GM18517 (cell line): Measurements from ENCODE around the gene FNIP2.
"Not testable (repeated sequence)": the region's sequence is repeated elsewhere in the genome, so short reads cannot be mapped to it uniquely, and the experiment has no call there.

Experiments used
- ATAC-seq: cut with Tn5 transposase; IDR thresholded peaks from one replicate; pipeline ENCODE4 v1.9.1; 2021; ENCODE audit warnings: mild to moderate bottlenecking, moderate library complexity; ENCODE audit not compliant: unreplicated experiment

FNIP2 gene

GRCh38 chr4:158865520-158866177 is 96.8 kb downstream of the FNIP2 start:
- no peak for ATAC-seq

- ATAC-seq: no peak
Measured at GRCh38 chr4:158869001-158869400, 100.2 kb downstream of the FNIP2 start.

GRCh38 chr4:158869761-158870160 is 100.9 kb downstream of the FNIP2 start:
- no peak for ATAC-seq

GRCh38 chr4:158870282-158870625 is 101.4 kb downstream of the FNIP2 start:
- no peak for ATAC-seq

- ATAC-seq: no peak
Measured at GRCh38 chr4:158870626-158871334, 102.0 kb downstream of the FNIP2 start.

- ATAC-seq: no peak
Measured at GRCh38 chr4:158871335-158871724, 102.5 kb downstream of the FNIP2 start.

- no peak for ATAC-seq
Measured at GRCh38 chr4:158873795-158874401, 105.1 kb downstream of the FNIP2 start.

GRCh38 chr4:158875026-158875425 is 106.2 kb downstream of the FNIP2 start:
- ATAC-seq: no peak

GRCh38 chr4:158875455-158875854 is 106.6 kb downstream of the FNIP2 start:
- no peak for ATAC-seq

- ATAC-seq: no peak
Measured at GRCh38 chr4:158877069-158877468, 108.2 kb downstream of the FNIP2 start.

GRCh38 chr4:158882142-158882541 is 113.3 kb downstream of the FNIP2 start:
- not testable (repeated sequence) for ATAC-seq

- ATAC-seq: no peak
Measured at GRCh38 chr4:158884280-158884679, 115.5 kb downstream of the FNIP2 start.

GRCh38 chr4:158885564-158885963 is 116.7 kb downstream of the FNIP2 start:
- ATAC-seq: no peak

GRCh38 chr4:158890294-158890693 is 121.5 kb downstream of the FNIP2 start:
- no peak for ATAC-seq

- ATAC-seq: no peak
Measured at GRCh38 chr4:158891256-158891655, 122.4 kb downstream of the FNIP2 start.

GRCh38 chr4:158894826-158895225 is 126.0 kb downstream of the FNIP2 start:
- ATAC-seq: no peak

- ATAC-seq: peak; percentile 65
Measured at GRCh38 chr4:158895797-158896576, 127.2 kb downstream of the FNIP2 start.

GRCh38 chr4:158896577-158897238 is 127.9 kb downstream of the FNIP2 start:
- not testable (repeated sequence) for ATAC-seq

- ATAC-seq: not testable (repeated sequence)
Measured at GRCh38 chr4:158900408-158900807, 131.6 kb downstream of the FNIP2 start.

- not testable (repeated sequence) for ATAC-seq
Measured at GRCh38 chr4:158902280-158903078, 133.7 kb downstream of the FNIP2 start.
